ENCODE results near the gene PTPRD.

- no peak for TF ChIP-seq CTCF (IDR thresholded peaks at IDR 0.05; ENCODE audit: insufficient read depth, low read length, poor library complexity, severe bottlenecking)
- no peak for TF ChIP-seq EZH2phosphoT487 (conservative IDR thresholded peaks at IDR 0.05; ENCODE audit: low read length)
Measured at GRCh38 chr9:10173561-10173960, 439.2 kb downstream of the PTPRD start.
